Measurements from ENCODE around the gene DYNLRB1. TPM values are rescaled to one million over a fixed set of nuclear protein-coding genes. Genes with fewer than 3 reads are reported as not detected.
A peak's percentile ranks its signal among the peaks of the same experiment; 100 is the strongest.

The DYNLRB1 gene
- total RNA-seq, 1 donor from 2014 or later, result 33.5 TPM

- peak; percentile 36 for DNase-seq
Observed at GRCh38 chr20:34535301-34535840, 19.1 kb downstream of the DYNLRB1 start.

GRCh38 chr20:34535857-34536256 is 19.6 kb downstream of the DYNLRB1 start:
- DNase-seq, result no peak

- DNase-seq, result peak; percentile 28
Observed at GRCh38 chr20:34536798-34537394, 20.7 kb downstream of the DYNLRB1 start.

- no peak for DNase-seq
Observed at GRCh38 chr20:34537651-34538050, 21.4 kb downstream of the DYNLRB1 start.

- no peak for DNase-seq
Observed at GRCh38 chr20:34538671-34539123, 22.5 kb downstream of the DYNLRB1 start.

- no peak for DNase-seq
Observed at GRCh38 chr20:34539756-34540155, 23.5 kb downstream of the DYNLRB1 start.

GRCh38 chr20:34540596-34541263 is 24.5 kb downstream of the DYNLRB1 start:
- DNase-seq, result no peak

GRCh38 chr20:34541264-34541901 is 25.2 kb downstream of the DYNLRB1 start:
- DNase-seq, result no peak

GRCh38 chr20:34541917-34542316 is 25.7 kb downstream of the DYNLRB1 start:
- DNase-seq, result no peak

- DNase-seq, result no peak
Observed at GRCh38 chr20:34542439-34542838, 26.2 kb downstream of the DYNLRB1 start.

- no peak for DNase-seq
Observed at GRCh38 chr20:34543463-34544056, 27.3 kb downstream of the DYNLRB1 start.

GRCh38 chr20:34544109-34544796 is 28.0 kb downstream of the DYNLRB1 start:
- no peak for DNase-seq

- DNase-seq, result no peak
Observed at GRCh38 chr20:34546751-34547181, 30.5 kb downstream of the DYNLRB1 start.

- no peak for DNase-seq
Observed at GRCh38 chr20:34547844-34548613, 31.8 kb downstream of the DYNLRB1 start.

GRCh38 chr20:34549291-34549928 is 33.2 kb downstream of the DYNLRB1 start:
- no peak for DNase-seq

GRCh38 chr20:34549929-34550305 is 33.7 kb downstream of the DYNLRB1 start:
- DNase-seq, result no peak

GRCh38 chr20:34552569-34552968 is 36.3 kb downstream of the DYNLRB1 start:
- no peak for DNase-seq

- no peak for DNase-seq
Observed at GRCh38 chr20:34553366-34553867, 37.2 kb downstream of the DYNLRB1 start.

- DNase-seq, result no peak
Observed at GRCh38 chr20:34557936-34558319, 41.7 kb downstream of the DYNLRB1 start.

- peak; percentile 86 for DNase-seq
Observed at GRCh38 chr20:34558320-34559218, 42.3 kb downstream of the DYNLRB1 start, which contains the start of gene MAP1LC3A. Gene MAP1LC3A, plus strand, starts transcription at chr20:34558718. Its CDS starts 151 bp downstream, at chr20:34558869.
